ENCODE results near the gene TAL1.

GRCh38 chr1:47244339-47244862 lies 12.4 kb upstream of the TAL1 start:
- no peak for TF ChIP-seq POLR2A (IDR thresholded peaks at IDR 0.05)
- TF ChIP-seq CTCF (IDR thresholded peaks at IDR 0.05) = no peak
